Chondrocyte (in vitro differentiated cells): Measurements from ENCODE around the gene ATXN3L. TPM values are rescaled to one million over a fixed set of nuclear protein-coding genes. Genes with fewer than 3 reads are reported as not detected.

Source experiments
- DNase-seq: peaks from one replicate; pipeline ENCODE4 v3.0.0; 2021; ENCODE audit warnings: mixed read lengths, low spot score
- H3K27ac Mint-ChIP-seq: one replicate; pipeline ENCODE4 v1.8.0; 2021; ENCODE audit warnings: mild to moderate bottlenecking, moderate library complexity, mixed read lengths; ENCODE audit not compliant: unreplicated experiment
- H3K27me3 Mint-ChIP-seq: 2 replicates; pipeline ENCODE4 v1.8.0; 2021; ENCODE audit warnings: low read depth, mixed read lengths
- H3K36me3 Mint-ChIP-seq: 2 replicates; pipeline ENCODE4 v1.8.0; 2021; ENCODE audit warnings: low read depth, mixed read lengths
- H3K4me1 Mint-ChIP-seq: 2 replicates; pipeline ENCODE4 v1.8.0; 2021; ENCODE audit warnings: low read depth, mild to moderate bottlenecking, mixed read lengths
- H3K4me3 Mint-ChIP-seq: one replicate; pipeline ENCODE4 v1.8.0; 2021; ENCODE audit warnings: mild to moderate bottlenecking, moderate library complexity, mixed read lengths; ENCODE audit not compliant: unreplicated experiment
- H3K9me3 Mint-ChIP-seq: 2 replicates; pipeline ENCODE4 v1.8.0; 2021; ENCODE audit warnings: low read depth, mixed read lengths
- long read RNA-seq: library from polyadenylated mRNA; stranded (forward); transcript quantifications from one replicate; pipeline ENCODE4 v2.0.0, GENCODE V29; 2021
- total RNA-seq: library from RNA; stranded (reverse); gene quantifications from 3 replicates; pipeline ENCODE4 v1.2.1, GENCODE V29; 2021
- TF ChIP-seq, protein P1 (sequence below): fragments of 200-600 bp; sonication (generic); IDR thresholded peaks from 2 replicates; pipeline ENCODE4 v1.5.0; 2021; ENCODE audit warnings: antibody characterized with exemption, mild to moderate bottlenecking, moderate library complexity

The ATXN3L gene
- not detected in 3 replicates for total RNA-seq
- long read RNA-seq: 0 reads

DNA sequence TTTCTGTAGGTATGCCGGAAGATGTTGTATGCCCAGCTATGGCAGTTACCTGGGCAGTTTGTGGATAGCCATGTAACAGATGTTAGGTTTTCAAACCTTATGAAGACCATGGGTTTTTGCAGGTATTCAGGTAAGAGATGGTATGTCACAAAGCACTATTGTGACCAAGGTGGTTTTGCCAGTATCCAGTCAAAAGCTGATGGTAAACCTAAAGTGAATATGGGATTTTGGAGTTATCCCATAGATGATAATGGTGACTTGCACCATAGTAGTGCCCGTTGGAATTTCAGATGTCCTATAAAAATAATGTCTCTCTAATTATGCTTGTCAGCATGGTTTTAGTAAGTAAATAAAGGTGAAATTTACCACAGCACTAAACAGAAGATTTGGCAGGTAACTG, at the start of gene ATXN3L:
ATXN3L (minus strand) TSS at position 101 of the 400 bp plus-strand sequence. CDS start 119 bp downstream, outside the sequence.
- Mint-ChIP-seq H3K4me3 (no peak within 1 kb of the TSS), H3K4me1 (no peaks in the 10 kb centered on the region), H3K9me3 (peaks cover 19% of the 10 kb centered on the region), H3K27ac (no peak within 1 kb of the TSS), H3K36me3 (no peaks in the 10 kb centered on the region), H3K27me3 (no peaks in the 10 kb centered on the region)
- DNase-seq: no peak
- TF ChIP-seq, protein P1, sequence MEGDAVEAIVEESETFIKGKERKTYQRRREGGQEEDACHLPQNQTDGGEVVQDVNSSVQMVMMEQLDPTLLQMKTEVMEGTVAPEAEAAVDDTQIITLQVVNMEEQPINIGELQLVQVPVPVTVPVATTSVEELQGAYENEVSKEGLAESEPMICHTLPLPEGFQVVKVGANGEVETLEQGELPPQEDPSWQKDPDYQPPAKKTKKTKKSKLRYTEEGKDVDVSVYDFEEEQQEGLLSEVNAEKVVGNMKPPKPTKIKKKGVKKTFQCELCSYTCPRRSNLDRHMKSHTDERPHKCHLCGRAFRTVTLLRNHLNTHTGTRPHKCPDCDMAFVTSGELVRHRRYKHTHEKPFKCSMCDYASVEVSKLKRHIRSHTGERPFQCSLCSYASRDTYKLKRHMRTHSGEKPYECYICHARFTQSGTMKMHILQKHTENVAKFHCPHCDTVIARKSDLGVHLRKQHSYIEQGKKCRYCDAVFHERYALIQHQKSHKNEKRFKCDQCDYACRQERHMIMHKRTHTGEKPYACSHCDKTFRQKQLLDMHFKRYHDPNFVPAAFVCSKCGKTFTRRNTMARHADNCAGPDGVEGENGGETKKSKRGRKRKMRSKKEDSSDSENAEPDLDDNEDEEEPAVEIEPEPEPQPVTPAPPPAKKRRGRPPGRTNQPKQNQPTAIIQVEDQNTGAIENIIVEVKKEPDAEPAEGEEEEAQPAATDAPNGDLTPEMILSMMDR: no peak

DNA sequence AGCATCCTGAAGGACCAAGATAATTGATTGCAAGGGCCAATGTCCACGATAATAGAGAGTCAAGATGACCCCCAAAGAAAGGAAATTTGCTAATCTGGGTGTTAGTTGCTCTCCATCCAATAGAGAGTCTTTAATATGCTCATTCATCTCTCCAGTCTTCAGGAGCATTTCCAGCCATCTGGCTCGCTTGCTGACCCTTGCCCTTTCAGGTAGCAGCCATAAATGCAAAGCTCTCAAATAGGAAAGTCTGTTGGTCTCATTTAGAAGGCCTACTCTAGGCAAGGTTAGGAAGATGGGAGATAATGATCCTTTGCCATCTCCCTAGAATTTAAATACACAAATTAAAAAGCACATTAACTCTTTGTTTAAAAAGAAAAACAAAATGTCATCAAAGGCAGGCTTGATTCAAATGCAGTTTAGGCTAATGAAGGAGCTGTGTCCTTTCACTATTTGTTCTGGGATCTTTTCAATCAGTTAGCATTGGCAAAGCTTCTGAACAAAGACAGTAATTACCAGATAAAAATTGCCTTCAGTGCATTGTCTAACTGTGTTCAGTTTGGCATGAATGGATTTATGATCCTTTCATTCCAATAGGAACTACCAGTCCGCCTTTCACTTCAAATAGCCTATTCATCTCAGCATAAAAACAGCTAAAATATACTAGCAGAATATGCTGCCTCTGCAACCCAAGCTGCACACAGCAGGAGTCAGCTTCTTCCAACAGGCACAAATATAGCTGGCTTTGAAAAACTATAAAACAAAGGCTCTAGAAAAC, 49.6 kb upstream of the ATXN3L start:
- Mint-ChIP-seq H3K9me3 (peaks cover 4% of the 10 kb centered on the region), H3K4me3 (no peak overlapping the region), H3K27ac (no peak overlapping the region), H3K36me3 (no peaks in the 10 kb centered on the region), H3K27me3 (no peaks in the 10 kb centered on the region), H3K4me1 (peaks cover 24% of the 10 kb centered on the region)
- no peak for DNase-seq
- TF ChIP-seq, protein P1: no peak

DNA sequence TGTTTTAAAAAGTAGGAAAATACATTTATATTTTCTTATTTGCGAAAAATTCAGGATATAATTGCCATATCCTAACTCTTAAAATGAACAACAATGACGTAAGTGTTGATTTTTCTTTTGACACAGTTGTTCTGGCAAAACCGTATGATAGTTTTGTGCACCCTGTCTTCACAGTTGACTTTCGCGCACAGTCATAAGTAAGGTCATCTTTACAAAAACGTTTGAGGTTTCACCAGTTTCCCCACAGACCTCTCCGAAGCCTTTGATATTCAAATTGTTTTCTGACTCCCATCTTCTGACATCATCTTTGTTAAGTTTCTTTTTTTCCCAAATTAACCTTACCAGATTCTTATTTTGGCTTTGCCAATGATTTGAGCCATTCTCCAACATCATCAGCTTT, 48.1 kb upstream of the ATXN3L start:
- Mint-ChIP-seq H3K4me1 (peaks cover 9% of the 10 kb centered on the region), H3K27me3 (no peaks in the 10 kb centered on the region), H3K9me3 (peaks cover 4% of the 10 kb centered on the region), H3K4me3 (no peak overlapping the region), H3K36me3 (no peaks in the 10 kb centered on the region), H3K27ac (no peak overlapping the region)
- DNase-seq: no peak
- TF ChIP-seq, protein P1: no peak

DNA sequence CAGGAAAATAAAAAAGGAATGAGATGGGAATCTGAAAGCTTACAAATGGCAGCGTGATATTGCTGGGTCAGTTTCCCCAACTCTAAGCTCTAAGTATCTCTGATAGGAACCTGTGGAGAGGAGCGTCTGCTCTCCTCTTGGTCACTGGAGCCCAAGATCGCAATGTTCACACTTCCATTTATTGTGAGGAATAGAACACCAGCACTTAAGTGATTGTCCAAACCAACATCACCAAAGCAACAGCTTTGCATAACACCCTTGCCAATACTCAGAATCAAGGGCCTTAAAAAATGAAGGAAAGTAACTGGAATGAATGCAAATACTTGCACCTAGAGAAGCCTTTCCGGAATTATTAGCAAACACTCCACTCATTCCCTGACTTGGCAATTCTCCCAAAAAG, 46.8 kb upstream of the ATXN3L start:
- Mint-ChIP-seq H3K27ac (no peak overlapping the region), H3K9me3 (peaks cover 4% of the 10 kb centered on the region), H3K36me3 (no peaks in the 10 kb centered on the region), H3K4me1 (peaks cover 7% of the 10 kb centered on the region), H3K4me3 (no peak overlapping the region), H3K27me3 (no peaks in the 10 kb centered on the region)
- no peak for DNase-seq
- TF ChIP-seq, protein P1: no peak

DNA sequence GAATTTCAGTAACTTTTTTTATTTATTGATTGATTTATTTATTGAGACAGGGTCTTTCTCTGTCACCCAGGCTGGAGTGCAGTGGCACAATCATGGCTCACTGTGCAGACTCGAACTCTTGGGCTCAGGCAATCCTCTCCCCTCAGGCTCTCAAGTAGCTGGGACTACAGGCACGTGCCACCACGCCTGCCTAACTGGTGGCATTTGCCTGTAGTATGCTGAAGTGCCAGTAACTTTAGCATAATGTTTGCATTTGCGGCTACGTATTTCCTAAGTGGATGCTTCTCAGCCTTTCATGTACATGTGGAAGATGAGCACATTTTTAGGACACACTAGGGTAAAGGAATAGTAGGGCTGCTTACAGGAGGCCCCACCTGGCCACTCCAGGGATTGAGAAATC, 45.3 kb upstream of the ATXN3L start:
- TF ChIP-seq, protein P1: no peak
- Mint-ChIP-seq H3K4me1 (peaks cover under 1% of the 10 kb centered on the region), H3K27ac (no peak overlapping the region), H3K9me3 (peaks cover 4% of the 10 kb centered on the region), H3K27me3 (no peaks in the 10 kb centered on the region), H3K36me3 (no peaks in the 10 kb centered on the region), H3K4me3 (no peak overlapping the region)
- no peak for DNase-seq
